ENCODE measurements around the gene NPAS1.

The NPAS1 gene

GRCh38 chr19:46978171-46978869 is 41.3 kb upstream of the NPAS1 start:
- H3K27me3 ChIP-seq (ENCODE audit: control insufficient read depth in 5 of 5, insufficient read depth in 4 of 5, low read length in 5 of 5): no peaks in the 10 kb centered on the region
- no peaks in the 10 kb centered on the region for H3K36me3 ChIP-seq (ENCODE audit: control insufficient read depth in 5 of 5, insufficient read depth in 5 of 5, low read length in 5 of 5)
- H3K4me3 ChIP-seq (ENCODE audit: low read depth in 1 of 5, low read length in 5 of 5): no peak overlapping the region
- no peaks in the 10 kb centered on the region for H3K9me3 ChIP-seq (ENCODE audit: control insufficient read depth in 5 of 5, low read length in 5 of 5)
- H3K4me1 ChIP-seq (ENCODE audit: control insufficient read depth in 5 of 5, insufficient read depth in 5 of 5, low read length in 5 of 5): peaks cover 24 to 79% (median 77%) of the 10 kb centered on the region in 5 donors
- H3K9ac ChIP-seq (ENCODE audit: low read length in 5 of 5): peak overlapping the region in 4 of 5 donors; percentile 4 to 40 (median 22)
- H3K27ac ChIP-seq (ENCODE audit: low read depth, low read length): peak overlapping the region; percentile 81

GRCh38 chr19:46979126-46980105 is 40.2 kb upstream of the NPAS1 start:
- H3K36me3 ChIP-seq (ENCODE audit: control insufficient read depth in 5 of 5, insufficient read depth in 5 of 5, low read length in 5 of 5): no peaks in the 10 kb centered on the region
- H3K9me3 ChIP-seq (ENCODE audit: control insufficient read depth in 5 of 5, low read length in 5 of 5): no peaks in the 10 kb centered on the region
- no peak overlapping the region for H3K4me3 ChIP-seq (ENCODE audit: low read depth in 1 of 5, low read length in 5 of 5)
- H3K4me1 ChIP-seq (ENCODE audit: control insufficient read depth in 5 of 5, insufficient read depth in 5 of 5, low read length in 5 of 5): peaks cover 28 to 86% (median 82%) of the 10 kb centered on the region in 5 donors
- H3K27ac ChIP-seq (ENCODE audit: low read depth, low read length): no peak overlapping the region
- no peak overlapping the region for H3K9ac ChIP-seq (ENCODE audit: low read length in 5 of 5)
- H3K27me3 ChIP-seq (ENCODE audit: control insufficient read depth in 5 of 5, insufficient read depth in 4 of 5, low read length in 5 of 5): no peaks in the 10 kb centered on the region

GRCh38 chr19:46980761-46981160 is 38.9 kb upstream of the NPAS1 start:
- Histone ChIP-seq H3K27ac (ENCODE audit: low read depth, low read length) (no peak overlapping the region), H3K9me3 (ENCODE audit: control insufficient read depth in 5 of 5, low read length in 5 of 5) (no peaks in the 10 kb centered on the region), H3K27me3 (ENCODE audit: control insufficient read depth in 5 of 5, insufficient read depth in 4 of 5, low read length in 5 of 5) (no peaks in the 10 kb centered on the region), H3K36me3 (ENCODE audit: control insufficient read depth in 5 of 5, insufficient read depth in 5 of 5, low read length in 5 of 5) (no peaks in the 10 kb centered on the region), H3K9ac (ENCODE audit: low read length in 5 of 5) (no peak overlapping the region), H3K4me3 (ENCODE audit: low read depth in 1 of 5, low read length in 5 of 5) (no peak overlapping the region), H3K4me1 (ENCODE audit: control insufficient read depth in 5 of 5, insufficient read depth in 5 of 5, low read length in 5 of 5) (peaks cover 23 to 85% (median 75%) of the 10 kb centered on the region in 5 donors)

DNA sequence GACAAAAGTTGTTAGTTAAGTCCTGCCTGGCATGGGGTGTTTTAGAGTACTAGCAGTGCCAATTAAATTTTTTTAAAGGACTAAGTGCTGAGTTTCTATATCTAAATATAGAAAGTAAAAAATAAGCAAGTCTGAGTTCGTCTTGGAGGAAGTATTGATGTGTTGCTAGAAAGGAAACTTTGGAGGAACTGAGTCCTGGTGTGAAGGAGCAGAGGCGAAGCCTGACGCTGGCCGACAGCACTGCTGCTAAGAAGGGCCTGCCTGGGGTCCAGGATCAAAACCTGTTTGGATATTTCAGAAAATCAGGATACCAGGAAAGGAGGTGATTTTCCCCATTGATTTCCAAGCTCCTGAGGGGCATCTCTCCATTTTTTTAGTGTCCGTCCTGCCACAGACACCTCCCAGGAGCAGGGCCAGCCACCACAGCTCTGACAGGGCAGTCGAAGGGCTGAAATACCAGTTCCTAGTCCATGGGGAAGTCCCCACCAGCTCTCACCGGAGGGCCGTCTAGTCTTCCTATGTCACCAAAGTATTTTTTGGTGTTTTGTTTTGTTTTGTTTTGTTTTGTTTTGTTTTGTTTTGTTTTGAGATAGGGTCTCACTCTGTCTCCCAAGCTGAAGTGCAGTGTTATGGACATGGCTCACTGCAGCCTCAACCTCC is 38.2 kb upstream of the NPAS1 start:
- H3K4me3 ChIP-seq (ENCODE audit: low read depth in 1 of 5, low read length in 5 of 5): no peak overlapping the region
- no peak overlapping the region for H3K27ac ChIP-seq (ENCODE audit: low read depth, low read length)
- H3K9me3 ChIP-seq (ENCODE audit: control insufficient read depth in 5 of 5, low read length in 5 of 5): no peaks in the 10 kb centered on the region
- H3K27me3 ChIP-seq (ENCODE audit: control insufficient read depth in 5 of 5, insufficient read depth in 4 of 5, low read length in 5 of 5): no peaks in the 10 kb centered on the region
- no peaks in the 10 kb centered on the region for H3K36me3 ChIP-seq (ENCODE audit: control insufficient read depth in 5 of 5, insufficient read depth in 5 of 5, low read length in 5 of 5)
- no peak overlapping the region for H3K9ac ChIP-seq (ENCODE audit: low read length in 5 of 5)
- peaks cover 21 to 78% (median 69%) of the 10 kb centered on the region in 5 donors for H3K4me1 ChIP-seq (ENCODE audit: control insufficient read depth in 5 of 5, insufficient read depth in 5 of 5, low read length in 5 of 5)

DNA sequence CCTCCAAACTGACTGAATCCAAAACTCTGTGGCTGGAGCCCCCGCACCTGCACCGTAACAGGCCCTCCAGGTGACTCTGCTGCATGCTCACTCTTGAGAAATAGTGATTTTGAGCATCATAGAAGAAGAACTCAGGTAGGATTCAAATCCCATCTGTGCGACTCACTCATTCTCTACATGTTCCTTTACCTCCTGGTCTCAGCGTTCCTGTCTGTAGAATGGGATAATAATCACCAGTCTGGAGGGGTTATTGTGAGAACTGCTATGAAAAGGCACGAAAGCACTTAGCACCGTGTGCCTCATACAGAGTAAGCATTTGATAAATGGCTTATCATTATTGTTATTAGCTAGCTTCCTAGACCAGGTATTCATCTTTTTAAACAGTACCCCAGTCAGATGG is 36.5 kb upstream of the NPAS1 start:
- no peak overlapping the region for H3K4me3 ChIP-seq (ENCODE audit: low read depth in 1 of 5, low read length in 5 of 5)
- H3K27me3 ChIP-seq (ENCODE audit: control insufficient read depth in 5 of 5, insufficient read depth in 4 of 5, low read length in 5 of 5): no peaks in the 10 kb centered on the region
- no peak overlapping the region for H3K27ac ChIP-seq (ENCODE audit: low read depth, low read length)

DNA sequence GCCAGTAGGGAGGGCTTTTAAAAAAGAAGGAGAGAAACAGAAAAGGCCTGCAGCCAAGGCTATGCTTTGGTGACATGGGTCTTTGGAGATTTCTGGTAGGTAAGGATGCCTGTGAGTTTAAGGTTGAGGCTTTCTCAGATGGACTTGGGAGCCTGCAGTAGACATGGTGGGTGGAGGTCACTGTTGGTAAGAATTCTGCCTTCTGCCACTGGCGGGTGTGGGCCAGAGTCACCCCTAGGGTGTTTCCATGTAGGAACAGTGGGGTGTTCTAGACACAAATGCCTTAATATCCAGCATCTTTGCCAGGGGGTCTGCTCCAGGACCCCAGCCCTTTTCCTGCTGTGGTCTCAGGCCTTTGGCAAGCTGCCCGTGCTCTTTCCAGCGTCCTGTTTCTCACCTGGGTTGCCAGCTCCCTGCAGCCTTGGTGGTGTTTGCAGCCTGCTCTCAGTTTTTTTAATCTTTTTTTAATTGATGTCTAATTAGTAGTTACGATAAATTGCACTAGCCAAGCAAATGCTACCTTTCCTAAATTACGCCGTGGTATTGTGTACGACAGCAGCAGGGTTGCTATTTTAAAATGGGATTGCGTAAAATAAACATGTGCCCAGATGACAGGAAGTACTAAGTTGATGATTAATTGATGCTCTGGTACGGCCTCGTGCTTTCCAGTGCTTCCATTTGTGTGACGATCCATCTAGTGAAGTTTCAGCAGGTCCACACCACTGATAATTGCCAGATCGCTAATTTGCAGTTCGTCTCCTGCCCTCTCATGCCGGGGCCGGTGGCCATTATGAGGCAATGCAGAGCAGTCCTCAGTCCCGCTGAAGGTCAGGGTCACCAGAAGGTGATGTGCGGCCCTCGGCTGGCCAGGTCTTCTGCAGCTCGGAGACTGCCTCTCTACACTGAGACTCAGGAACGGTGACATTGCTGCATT is 35.3 kb upstream of the NPAS1 start:
- H3K4me3 ChIP-seq (ENCODE audit: low read depth in 1 of 5, low read length in 5 of 5): no peak overlapping the region
- no peak overlapping the region for H3K27ac ChIP-seq (ENCODE audit: low read depth, low read length)
- H3K9me3 ChIP-seq (ENCODE audit: control insufficient read depth in 5 of 5, low read length in 5 of 5): no peaks in the 10 kb centered on the region
- H3K4me1 ChIP-seq (ENCODE audit: control insufficient read depth in 5 of 5, insufficient read depth in 5 of 5, low read length in 5 of 5): peaks cover 8 to 49% (median 41%) of the 10 kb centered on the region in 5 donors
- no peaks in the 10 kb centered on the region for H3K27me3 ChIP-seq (ENCODE audit: control insufficient read depth in 5 of 5, insufficient read depth in 4 of 5, low read length in 5 of 5)
- H3K36me3 ChIP-seq (ENCODE audit: control insufficient read depth in 5 of 5, insufficient read depth in 5 of 5, low read length in 5 of 5): peaks cover 0 to 16% (median 13%) of the 10 kb centered on the region in 5 donors
- no peak overlapping the region for H3K9ac ChIP-seq (ENCODE audit: low read length in 5 of 5)

More for the DNA sequence above, 36.5 kb upstream of the NPAS1 start:
- Histone ChIP-seq H3K4me1 (ENCODE audit: control insufficient read depth in 5 of 5, insufficient read depth in 5 of 5, low read length in 5 of 5) (peaks cover 8 to 61% (median 52%) of the 10 kb centered on the region in 5 donors), H3K9me3 (ENCODE audit: control insufficient read depth in 5 of 5, low read length in 5 of 5) (no peaks in the 10 kb centered on the region), H3K36me3 (ENCODE audit: control insufficient read depth in 5 of 5, insufficient read depth in 5 of 5, low read length in 5 of 5) (peaks cover 0 to 4% (median 3%) of the 10 kb centered on the region in 5 donors), H3K9ac (ENCODE audit: low read length in 5 of 5) (no peak overlapping the region)

DNA sequence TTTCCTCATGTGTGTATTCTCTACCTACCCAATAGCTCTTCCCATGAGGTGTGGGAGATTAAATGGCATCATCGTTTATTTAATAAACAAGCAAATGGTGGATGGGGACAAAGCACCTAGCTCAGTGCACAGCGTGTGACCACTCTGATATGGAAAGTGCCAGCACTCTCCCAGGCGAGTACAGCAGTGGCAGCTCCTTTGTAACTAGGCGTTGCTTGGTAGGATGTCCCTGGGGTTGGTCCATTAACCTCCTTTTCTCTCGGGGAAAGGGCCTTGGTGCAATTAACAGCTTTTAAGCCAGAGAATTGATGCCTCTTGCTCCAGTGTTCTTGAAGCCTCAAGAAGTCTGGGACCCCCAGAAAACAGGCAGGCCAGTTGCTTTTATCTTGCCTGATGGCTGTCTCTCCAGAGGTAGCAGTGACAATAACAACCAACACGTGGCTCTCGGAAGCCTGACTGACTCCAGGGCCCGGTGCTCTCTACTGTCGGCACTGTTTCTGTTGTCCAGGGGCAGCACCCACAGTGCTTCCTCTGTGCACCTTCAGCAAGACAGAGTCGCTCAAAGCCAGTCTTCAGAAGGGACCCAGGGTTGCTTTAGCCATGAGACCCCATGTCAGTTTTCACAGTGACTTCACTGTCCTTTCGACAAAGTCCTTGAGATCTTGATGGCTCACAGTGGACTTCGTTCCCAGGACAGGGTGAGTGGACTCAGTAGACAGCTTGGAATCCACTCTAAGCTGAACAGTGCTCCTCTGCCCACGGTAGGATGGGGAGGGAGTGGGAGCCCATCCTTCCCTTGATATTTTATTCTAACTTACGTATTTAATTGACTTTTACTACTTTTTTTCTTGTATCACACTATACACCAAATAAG is 33.9 kb upstream of the NPAS1 start:
- H3K36me3 ChIP-seq (ENCODE audit: control insufficient read depth in 5 of 5, insufficient read depth in 5 of 5, low read length in 5 of 5): peaks cover 0 to 27% (median 23%) of the 10 kb centered on the region in 5 donors
- H3K27ac ChIP-seq (ENCODE audit: low read depth, low read length): no peak overlapping the region
- H3K9me3 ChIP-seq (ENCODE audit: control insufficient read depth in 5 of 5, low read length in 5 of 5): no peaks in the 10 kb centered on the region
- H3K4me1 ChIP-seq (ENCODE audit: control insufficient read depth in 5 of 5, insufficient read depth in 5 of 5, low read length in 5 of 5): peaks cover 11 to 47% (median 38%) of the 10 kb centered on the region in 5 donors
- no peaks in the 10 kb centered on the region for H3K27me3 ChIP-seq (ENCODE audit: control insufficient read depth in 5 of 5, insufficient read depth in 4 of 5, low read length in 5 of 5)
- no peak overlapping the region for H3K9ac ChIP-seq (ENCODE audit: low read length in 5 of 5)
- no peak overlapping the region for H3K4me3 ChIP-seq (ENCODE audit: low read depth in 1 of 5, low read length in 5 of 5)

DNA sequence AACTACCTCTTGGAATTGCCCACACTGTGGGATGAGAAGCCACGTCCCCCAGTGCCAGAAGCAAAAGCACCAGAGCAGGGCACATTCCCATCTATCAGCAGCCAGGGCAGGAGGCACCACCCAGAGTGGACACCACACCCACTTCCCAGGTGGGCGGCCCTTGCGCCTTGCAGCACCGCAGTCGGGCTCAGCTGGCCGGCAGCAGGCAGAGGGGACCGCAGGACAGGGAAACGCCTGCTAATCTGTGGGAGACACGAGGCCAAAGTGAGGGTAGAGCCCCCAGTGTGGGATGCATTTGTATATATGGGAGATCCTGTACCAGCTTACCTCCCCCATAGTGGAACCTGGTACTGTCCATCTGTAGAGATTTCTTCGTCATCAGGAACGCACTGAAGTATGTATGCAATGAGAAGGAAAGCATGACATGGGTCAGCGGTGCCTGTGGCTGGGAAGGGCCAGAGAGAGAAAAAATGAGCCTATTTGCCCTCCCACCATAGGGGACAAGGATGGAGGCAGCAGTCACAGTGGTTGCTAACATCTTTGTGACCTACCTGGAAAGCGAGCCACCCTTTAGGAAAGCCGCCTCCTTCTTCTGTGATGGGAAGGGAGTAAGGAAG is 30.9 kb upstream of the NPAS1 start:
- H3K27ac ChIP-seq (ENCODE audit: low read depth, low read length): no peak overlapping the region
- H3K36me3 ChIP-seq (ENCODE audit: control insufficient read depth in 5 of 5, insufficient read depth in 5 of 5, low read length in 5 of 5): peaks cover 0 to 48% (median 39%) of the 10 kb centered on the region in 5 donors
- H3K27me3 ChIP-seq (ENCODE audit: control insufficient read depth in 5 of 5, insufficient read depth in 4 of 5, low read length in 5 of 5): no peaks in the 10 kb centered on the region
- no peak overlapping the region for H3K9ac ChIP-seq (ENCODE audit: low read length in 5 of 5)
- peaks cover 19 to 58% (median 35%) of the 10 kb centered on the region in 5 donors for H3K4me1 ChIP-seq (ENCODE audit: control insufficient read depth in 5 of 5, insufficient read depth in 5 of 5, low read length in 5 of 5)
- H3K4me3 ChIP-seq (ENCODE audit: low read depth in 1 of 5, low read length in 5 of 5): no peak overlapping the region
- no peaks in the 10 kb centered on the region for H3K9me3 ChIP-seq (ENCODE audit: control insufficient read depth in 5 of 5, low read length in 5 of 5)
